ENCODE data around the gene OR51B2. TPM values are rescaled to one million over a fixed set of nuclear protein-coding genes. Genes with fewer than 3 reads are reported as not detected.
"Not testable (repeated sequence)": the region's sequence is repeated elsewhere in the genome, so short reads cannot be mapped to it uniquely, and the experiment has no call there.

OR51B2 gene
- total RNA-seq, 2 experiments from 2014 or later: not detected

- Mint-ChIP-seq H3K4me3 (no peak overlapping the region), H3K9me3 (no peaks in the 10 kb centered on the region), H3K27me3 (peaks cover 4% of the 10 kb centered on the region), H3K4me1 (ENCODE audit: low read depth) (no peaks in the 10 kb centered on the region), H3K36me3 (ENCODE audit: low read depth) (no peaks in the 10 kb centered on the region), H3K27ac (no peak overlapping the region)
- intact Hi-C loops (cut with micrococcal nuclease): no loop called here
- ChIA-PET CTCF (no interaction called here), POLR2A (interaction anchor here (0.6 kb wide), 1 partner anchor 196 kb away, joined by 3 read pairs; no protein-coding TSS in a partner anchor)
- ATAC-seq: no peak
- no peak for DNase-seq
- TF ChIP-seq CTCF (IDR thresholded peaks at IDR 0.05): no peak
Observed at GRCh38 chr11:5336331-5336730, 12.2 kb upstream of the OR51B2 start.

- ATAC-seq (no peak), DNase-seq (no peak)
- TF ChIP-seq CTCF (IDR thresholded peaks at IDR 0.05): no peak
- POLR2A ChIA-PET: no interaction called here
- CTCF ChIA-PET: no interaction called here
- H3K36me3 Mint-ChIP-seq (ENCODE audit: low read depth): no peaks in the 10 kb centered on the region
- H3K4me1 Mint-ChIP-seq (ENCODE audit: low read depth): no peaks in the 10 kb centered on the region
- intact Hi-C loops (cut with micrococcal nuclease): no loop called here
- no peak overlapping the region for H3K27ac Mint-ChIP-seq
- peaks cover 2% of the 10 kb centered on the region for H3K27me3 Mint-ChIP-seq
- H3K4me3 Mint-ChIP-seq: no peak overlapping the region
- no peaks in the 10 kb centered on the region for H3K9me3 Mint-ChIP-seq
Observed at GRCh38 chr11:5335170-5335569, 11.1 kb upstream of the OR51B2 start.

- Mint-ChIP-seq H3K4me3 (no peak overlapping the region), H3K4me1 (ENCODE audit: low read depth) (no peaks in the 10 kb centered on the region), H3K9me3 (no peaks in the 10 kb centered on the region), H3K36me3 (ENCODE audit: low read depth) (no peaks in the 10 kb centered on the region), H3K27me3 (peaks cover 2% of the 10 kb centered on the region), H3K27ac (no peak overlapping the region)
- POLR2A ChIA-PET: no interaction called here
- ATAC-seq: no peak
- no peak for DNase-seq
- CTCF ChIA-PET: no interaction called here
- intact Hi-C loops (cut with micrococcal nuclease): no loop called here
- TF ChIP-seq CTCF (IDR thresholded peaks at IDR 0.05): no peak
Observed at GRCh38 chr11:5317292-5317691, 6.8 kb downstream of the OR51B2 start.

- ATAC-seq; H3K36me3 Mint-ChIP-seq (ENCODE audit: low read depth); CTCF ChIA-PET; H3K27me3 Mint-ChIP-seq; H3K4me3 Mint-ChIP-seq; H3K27ac Mint-ChIP-seq; H3K9me3 Mint-ChIP-seq; H3K4me1 Mint-ChIP-seq (ENCODE audit: low read depth); POLR2A ChIA-PET; intact Hi-C loops (cut with micrococcal nuclease); DNase-seq: not testable (repeated sequence)
Observed at GRCh38 chr11:5313326-5314023, 10.6 kb downstream of the OR51B2 start.

- Mint-ChIP-seq H3K36me3 (ENCODE audit: low read depth) (no peaks in the 10 kb centered on the region), H3K9me3 (no peaks in the 10 kb centered on the region), H3K27ac (no peak overlapping the region), H3K27me3 (no peaks in the 10 kb centered on the region), H3K4me3 (no peak overlapping the region), H3K4me1 (ENCODE audit: low read depth) (no peaks in the 10 kb centered on the region)
- ChIA-PET POLR2A (no interaction called here), CTCF (no interaction called here)
- DNase-seq: no peak
- ATAC-seq: no peak
- intact Hi-C loops (cut with micrococcal nuclease): no loop called here
- no peak for TF ChIP-seq CTCF (IDR thresholded peaks at IDR 0.05)
Observed at GRCh38 chr11:5310423-5310822, 13.7 kb downstream of the OR51B2 start.
